Retina (tissue), 1 donor: Measurements from ENCODE around the gene ARPC2.
"Not testable (repeated sequence)": the region's sequence is repeated elsewhere in the genome, so short reads cannot be mapped to it uniquely, and the experiment has no call there.

ENCODE experiments used
- DNase-seq: peaks from one replicate; pipeline ENCODE4 v3.0.0-alpha.2; 2016

Gene ARPC2

GRCh38 chr2:218216674-218217359 is at the start of gene ARPC2:
TSS of gene ARPC2 (plus strand) at chr2:218217189. CDS start at chr2:218217471, 282 bp downstream.
- DNase-seq = peak; percentile 97

DNA sequence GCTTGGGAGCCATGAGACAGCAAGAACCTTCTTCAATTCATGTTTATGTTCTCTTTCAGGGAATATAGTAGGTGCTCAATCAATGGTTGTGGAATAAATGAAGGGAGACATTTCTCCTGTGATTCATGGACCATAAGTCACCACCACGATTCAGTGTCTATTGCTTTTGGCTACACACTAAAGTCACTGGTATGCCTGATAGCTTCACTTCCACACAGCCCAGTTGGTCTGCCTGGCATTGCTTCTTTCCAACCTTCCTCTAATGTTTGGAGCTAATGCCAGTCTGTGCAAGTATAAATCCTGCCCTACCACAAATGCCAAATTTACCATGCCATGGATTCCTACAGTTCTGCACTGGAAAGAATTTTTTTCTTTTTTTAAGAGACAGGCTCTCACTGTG is 49.0 kb upstream of the ARPC2 start:
- no peak for DNase-seq

GRCh38 chr2:218168635-218169462 is 48.1 kb upstream of the ARPC2 start:
- DNase-seq = peak; percentile 38

DNA sequence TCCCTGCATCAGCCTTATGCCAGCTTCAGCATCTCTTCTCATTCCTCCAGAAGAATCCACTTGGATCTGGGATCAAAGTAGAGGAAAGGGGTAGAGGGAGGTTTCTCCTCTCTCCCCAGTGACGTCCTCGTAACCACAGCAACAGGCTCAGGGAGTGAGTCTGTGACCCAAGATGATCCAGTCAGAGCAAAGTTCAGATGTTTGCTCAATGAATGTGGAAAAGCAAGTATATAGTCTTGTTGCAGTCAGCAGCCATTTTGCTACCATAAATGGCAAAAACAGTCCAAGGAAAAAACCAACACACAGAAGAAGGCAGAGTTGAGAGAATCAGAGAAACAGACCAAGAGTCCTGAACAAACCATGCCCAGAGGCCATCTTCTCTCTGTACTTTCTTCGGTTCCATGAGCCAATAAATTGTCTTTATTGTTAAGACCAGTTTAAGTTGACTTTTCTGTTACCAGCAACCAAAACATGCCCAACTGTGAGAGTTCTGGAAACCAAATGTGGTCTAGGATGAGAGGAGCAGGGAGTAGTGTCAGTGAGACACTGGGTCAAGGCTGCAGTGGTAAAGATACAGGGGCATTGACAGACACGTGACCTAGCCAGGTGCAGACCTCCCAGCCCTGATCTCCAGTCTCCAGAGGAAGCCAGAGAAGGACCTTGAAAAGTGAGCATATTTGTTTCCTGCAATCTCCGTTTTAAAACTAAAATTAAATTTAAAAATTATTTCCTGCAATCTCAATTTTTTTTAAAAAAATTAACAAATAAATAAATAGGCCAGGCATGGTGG is 47.0 kb upstream of the ARPC2 start:
- DNase-seq = no peak

DNA sequence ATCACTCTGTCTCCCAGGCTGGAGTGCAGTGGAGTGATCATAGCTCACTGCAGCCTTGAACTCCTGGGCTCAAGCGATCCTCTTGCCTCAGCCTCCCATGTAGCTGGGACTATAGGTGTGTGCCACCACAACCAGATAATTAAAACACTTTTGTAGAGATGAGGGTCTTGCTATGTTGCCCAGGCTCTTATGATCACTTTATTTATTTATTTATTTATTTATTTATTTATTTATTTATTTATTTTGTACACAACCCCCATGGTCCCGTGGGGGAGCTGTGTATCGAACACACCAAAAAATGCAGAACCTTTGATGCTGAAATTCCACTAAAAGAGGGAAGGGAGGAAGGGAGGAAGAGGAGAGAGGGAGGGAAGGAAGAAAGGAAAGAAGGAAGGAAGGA is 45.2 kb upstream of the ARPC2 start:
- DNase-seq = not testable (repeated sequence)

- no peak for DNase-seq
Observed at GRCh38 chr2:218172845-218173244, 44.1 kb upstream of the ARPC2 start.

GRCh38 chr2:218179782-218180181 is 37.2 kb upstream of the ARPC2 start:
- no peak for DNase-seq

DNA sequence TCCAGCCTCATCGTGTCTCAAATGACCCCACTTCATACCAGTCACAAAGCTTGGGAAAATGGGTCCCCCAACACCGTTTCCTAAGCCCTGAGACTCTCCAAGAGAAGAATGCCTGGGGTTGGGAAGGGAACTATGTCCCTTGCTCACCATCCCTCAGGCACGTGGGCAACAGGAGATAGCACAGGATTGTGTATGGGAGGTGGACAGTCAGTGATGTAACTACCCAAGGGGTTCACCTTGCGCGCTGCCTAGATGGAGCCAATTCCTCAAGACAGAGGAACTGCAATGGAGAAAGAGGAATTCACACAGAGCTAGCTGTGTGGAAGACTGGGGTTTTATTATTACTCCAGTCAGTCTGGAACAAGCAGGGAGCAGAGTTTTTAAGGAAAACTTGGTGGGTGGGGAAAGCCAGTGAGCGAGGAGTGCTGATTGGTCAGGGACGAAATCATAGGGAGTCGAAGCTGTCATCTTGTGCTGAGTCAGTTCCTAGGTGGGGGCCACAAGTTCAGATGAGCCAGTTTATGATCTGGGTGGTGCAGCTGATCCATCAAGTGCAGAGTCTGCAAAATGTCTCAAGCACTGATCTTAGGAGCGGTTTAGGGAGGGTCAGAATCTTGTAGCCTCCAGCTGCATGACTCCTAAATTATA is 36.4 kb upstream of the ARPC2 start:
- no peak for DNase-seq

- no peak for DNase-seq
Observed at GRCh38 chr2:218184331-218184730, 32.7 kb upstream of the ARPC2 start.

DNA sequence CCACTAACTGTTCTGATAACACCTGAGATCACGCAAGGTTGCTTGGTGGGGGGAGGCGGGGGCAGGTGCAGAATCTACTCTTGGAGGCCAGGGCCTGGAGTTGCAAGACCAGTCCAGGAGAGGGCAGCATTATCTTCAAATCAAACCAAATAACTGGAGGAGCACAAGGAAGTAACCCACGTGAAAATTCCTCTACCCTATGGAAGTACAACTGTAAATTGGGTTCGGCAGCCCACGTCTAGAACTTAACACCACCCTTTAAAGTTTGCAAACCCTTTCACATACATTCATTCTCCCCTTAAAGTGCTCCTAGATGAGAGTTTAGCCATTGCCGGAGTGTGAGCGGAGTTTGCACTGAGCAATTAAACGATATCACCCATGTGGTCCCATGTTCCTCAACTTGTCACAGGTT is 30.6 kb upstream of the ARPC2 start:
- DNase-seq = peak; percentile 57

- DNase-seq = no peak
Observed at GRCh38 chr2:218186876-218187275, 30.1 kb upstream of the ARPC2 start.

- no peak for DNase-seq
Observed at GRCh38 chr2:218187296-218188015, 29.5 kb upstream of the ARPC2 start.

- no peak for DNase-seq
Observed at GRCh38 chr2:218188528-218188927, 28.5 kb upstream of the ARPC2 start.

DNA sequence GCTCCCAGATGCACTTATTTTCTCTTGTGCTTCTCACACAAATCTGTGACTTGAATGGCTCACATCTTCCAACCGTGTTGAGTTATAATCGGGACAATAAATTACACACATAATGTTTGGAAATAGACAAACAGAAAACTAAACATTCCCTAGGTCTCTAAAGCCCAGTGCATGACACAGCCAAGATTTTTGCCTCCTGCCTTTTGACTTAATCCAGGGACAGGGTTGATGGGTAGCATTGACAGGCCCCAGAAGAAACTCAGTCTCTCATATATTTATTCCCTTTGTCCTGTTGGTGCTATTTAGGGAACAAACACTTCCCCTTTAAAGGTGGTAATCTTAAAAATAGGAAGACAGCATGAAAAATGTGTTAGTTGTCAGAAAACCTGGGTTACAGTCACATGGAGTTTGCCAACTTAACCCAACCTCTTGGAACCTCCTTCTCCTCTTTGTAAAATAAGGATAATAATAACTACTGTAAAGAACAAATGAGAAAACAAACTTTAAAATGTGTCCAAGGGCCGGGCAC is 24.0 kb upstream of the ARPC2 start:
- no peak for DNase-seq

GRCh38 chr2:218193701-218194100 is 23.3 kb upstream of the ARPC2 start:
- no peak for DNase-seq

DNA sequence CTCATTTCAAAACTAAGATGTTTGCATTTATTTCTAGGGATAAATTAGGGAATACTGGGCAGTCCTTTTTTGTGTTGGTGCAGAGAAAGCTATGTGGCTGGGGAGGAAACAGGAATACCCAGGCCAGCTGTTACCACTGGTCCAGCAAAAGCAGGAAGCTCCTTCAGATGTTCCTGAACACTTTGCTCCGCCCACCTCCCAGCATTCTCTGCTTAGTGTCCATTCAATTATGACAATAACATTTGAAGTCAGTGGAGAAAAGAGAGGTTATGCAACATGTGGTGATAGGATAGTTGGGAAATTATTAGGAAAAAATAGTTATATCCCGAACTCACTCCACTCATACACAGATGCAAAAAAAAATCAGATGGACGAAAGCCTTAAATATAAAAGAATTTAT is 22.1 kb upstream of the ARPC2 start:
- DNase-seq = no peak

GRCh38 chr2:218196974-218197373 is 20.0 kb upstream of the ARPC2 start:
- DNase-seq = no peak

DNA sequence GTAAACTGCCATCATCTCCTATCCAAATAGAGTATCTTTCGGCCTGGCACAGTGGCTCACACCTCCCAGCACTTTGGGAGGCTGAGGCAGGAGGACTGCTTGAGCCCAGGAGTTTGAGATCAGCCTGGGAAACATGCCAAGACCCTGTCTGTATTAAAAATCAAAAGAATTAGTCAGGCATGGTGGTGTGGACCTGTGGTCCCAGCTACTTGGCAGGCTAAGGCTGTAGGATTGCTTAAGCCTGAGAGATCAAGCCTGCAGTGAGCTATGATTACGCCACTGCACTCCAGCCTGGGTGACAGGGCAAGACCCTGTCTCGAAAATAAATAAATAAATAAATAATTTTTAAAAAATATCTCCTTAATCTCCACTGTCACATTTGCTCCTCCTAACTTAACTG is 14.7 kb upstream of the ARPC2 start:
- DNase-seq = no peak

DNA sequence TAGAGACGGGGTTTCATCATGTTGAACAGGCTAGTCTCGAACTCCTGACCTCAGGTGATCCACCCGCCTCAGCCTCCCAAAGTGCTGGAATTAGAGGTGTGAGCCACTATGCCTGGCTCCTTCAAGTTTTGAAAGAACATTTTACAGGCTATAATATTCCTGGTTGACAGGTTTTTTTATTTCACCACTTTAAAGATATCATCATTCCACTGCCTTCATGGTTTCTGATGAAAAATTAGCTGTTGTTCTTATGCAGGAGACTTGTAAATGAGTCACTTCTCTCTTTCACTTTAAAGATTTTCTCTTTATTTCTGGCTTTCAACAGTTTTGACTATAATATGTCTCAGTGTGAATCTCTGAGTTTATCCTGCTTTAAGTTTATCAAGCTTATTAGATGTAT is 7.9 kb upstream of the ARPC2 start:
- DNase-seq = no peak

DNA sequence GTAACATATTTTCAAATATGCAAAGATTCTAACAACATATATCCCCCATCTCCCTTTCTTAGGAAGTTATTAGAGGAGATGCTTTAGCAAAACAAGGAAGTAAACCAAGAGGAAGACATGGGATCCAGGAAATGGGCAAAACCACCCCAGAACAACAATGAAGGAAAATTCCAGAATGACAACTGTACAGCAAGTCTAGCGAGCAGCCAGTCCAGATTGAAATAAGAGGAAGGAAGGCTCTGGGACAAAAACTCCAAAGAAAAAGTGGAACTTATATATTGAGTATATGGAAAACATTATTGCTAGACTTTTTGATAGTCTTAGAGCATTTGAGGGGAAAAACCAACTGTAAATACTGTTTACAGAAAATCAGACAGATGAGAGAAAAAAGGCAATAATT is 2.9 kb upstream of the ARPC2 start:
- DNase-seq = no peak

DNA sequence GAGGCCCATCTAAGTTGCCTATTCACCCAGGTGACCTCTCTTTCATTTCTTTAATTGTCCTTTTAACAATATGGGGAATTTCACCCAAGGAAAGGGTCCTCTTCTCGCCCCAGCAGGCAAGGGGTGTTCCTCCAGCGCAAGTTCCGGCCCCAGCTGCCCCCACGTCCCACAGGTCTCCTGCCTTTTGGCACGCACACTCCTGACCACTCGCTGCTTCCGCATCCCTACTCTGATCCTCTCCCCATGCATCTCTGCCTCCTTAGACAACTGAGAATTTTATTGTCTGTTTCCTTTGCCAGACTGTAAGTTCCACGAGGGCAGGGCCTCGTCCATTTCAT is 684 bp upstream of the ARPC2 start:
- no peak for DNase-seq
